Spinal cord (tissue), 10 donors: Measurements from ENCODE around the gene MYH15. TPM values are rescaled to one million over a fixed set of nuclear protein-coding genes. Genes with fewer than 3 reads are reported as not detected.

Experiments
- DNase-seq, 6 donors: peaks; one replicate each; pipeline versions ENCODE4 v3.0.0 to v3.0.0-alpha.2; 2013 to 2015; ENCODE audit warnings: low spot score in 6 of 6, low read depth in 4 of 6
- H3K27ac ChIP-seq: one replicate; pipeline ENCODE4 v1.5.1; 2013; ENCODE audit warnings: low read depth, low read length, control low read depth
- H3K27me3 ChIP-seq: one replicate; pipeline ENCODE4 v1.6.1; 2013; ENCODE audit warnings: low read length; ENCODE audit not compliant: control insufficient read depth, insufficient read depth
- H3K36me3 ChIP-seq: one replicate; pipeline ENCODE4 v1.6.1; 2013; ENCODE audit warnings: low read length; ENCODE audit not compliant: control insufficient read depth, insufficient read depth
- H3K4me1 ChIP-seq: one replicate; pipeline ENCODE4 v1.6.1; 2013; ENCODE audit warnings: low read length; ENCODE audit not compliant: control insufficient read depth, insufficient read depth
- H3K4me3 ChIP-seq: one replicate; pipeline ENCODE4 v1.5.1; 2013; ENCODE audit warnings: low read depth, low read length, control low read depth
- H3K9me3 ChIP-seq: one replicate; pipeline ENCODE4 v1.6.1; 2013; ENCODE audit warnings: low read length; ENCODE audit not compliant: control insufficient read depth, insufficient read depth
- WGBS: methylation state at CpG from one replicate; pipeline ENCODE4 v1.1.5; 2013; ENCODE audit warnings: missing lambda C conversion rate; ENCODE audit not compliant: insufficient coverage; 5-methylcytosine and 5-hydroxymethylcytosine counted together
- long read RNA-seq, 4 donors: transcript quantifications; one replicate each; lab custom pipeline, GENCODE V29; 2026
- polyA plus RNA-seq, 2 donors: library from polyadenylated mRNA; unstranded; fragments of 120-200 nt; gene quantifications; one replicate each; pipeline ENCODE4 v1.2.1, GENCODE V29; 2013; ENCODE audit not compliant: insufficient read length in 2 of 2
- total RNA-seq, 2 donors: library from RNA; depleted of rRNA in 1 of 2; stranded (reverse); fragments of 120-200 nt in 1 of 2; fragments of >200 nt in 1 of 2; gene quantifications; one replicate each; pipeline versions ENCODE4 v1.2.3 to v1.2.4, GENCODE V29; 2013 to 2014
- donor health status: healthy.

The MYH15 gene
- total RNA-seq (1 to 10 TPM; 1.2 TPM), polyA plus RNA-seq (under 1 TPM; 0.35 to 0.62 TPM)
- long read RNA-seq, donor 1: 0 reads
- long read RNA-seq, donor 2: 0 reads
- long read RNA-seq, donor 3: 0 reads
- long read RNA-seq, donor 4: 0 reads

GRCh38 chr3:108510496-108510895 lies at the start of gene MYH15:
Gene MYH15 (minus strand): TSS chr3:108510596. CDS start chr3:108510530, 66 bp downstream.
- Histone ChIP-seq H3K36me3 (no peaks in the 10 kb centered on the region), H3K4me3 (no peak within 1 kb of the TSS), H3K27me3 (no peaks in the 10 kb centered on the region), H3K9me3 (no peaks in the 10 kb centered on the region), H3K27ac (no peak within 1 kb of the TSS), H3K4me1 (no peaks in the 10 kb centered on the region)
- no peak for DNase-seq
- WGBS: no CpG with 5 or more reads among the region's 3 CpGs

GRCh38 chr3:108555966-108556581 lies 45.7 kb upstream of the MYH15 start:
- H3K36me3 ChIP-seq: no peaks in the 10 kb centered on the region
- H3K27me3 ChIP-seq: no peaks in the 10 kb centered on the region
- no peak overlapping the region for H3K4me3 ChIP-seq
- H3K27ac ChIP-seq: no peak overlapping the region
- no peak for DNase-seq
- no CpG with 5 or more reads among the region's 2 CpGs for WGBS
- no peaks in the 10 kb centered on the region for H3K9me3 ChIP-seq
- no peaks in the 10 kb centered on the region for H3K4me1 ChIP-seq

- H3K27me3 ChIP-seq: no peaks in the 10 kb centered on the region
- no peak overlapping the region for H3K4me3 ChIP-seq
- H3K36me3 ChIP-seq: no peaks in the 10 kb centered on the region
- no peak for DNase-seq
- 89% methylated on average over 2 of the region's 3 CpGs for WGBS
- no peaks in the 10 kb centered on the region for H3K4me1 ChIP-seq
- no peak overlapping the region for H3K27ac ChIP-seq
- H3K9me3 ChIP-seq: no peaks in the 10 kb centered on the region
Measured at GRCh38 chr3:108554913-108555571, 44.6 kb upstream of the MYH15 start.

- H3K4me3 ChIP-seq: no peak overlapping the region
- H3K27ac ChIP-seq: no peak overlapping the region
- H3K4me1 ChIP-seq: no peaks in the 10 kb centered on the region
- H3K27me3 ChIP-seq: no peaks in the 10 kb centered on the region
- H3K36me3 ChIP-seq: no peaks in the 10 kb centered on the region
- no peak for DNase-seq
- H3K9me3 ChIP-seq: no peaks in the 10 kb centered on the region
Measured at GRCh38 chr3:108554229-108554628, 43.8 kb upstream of the MYH15 start.

GRCh38 chr3:108552267-108553159 lies 42.1 kb upstream of the MYH15 start:
- Histone ChIP-seq H3K36me3 (no peaks in the 10 kb centered on the region), H3K4me3 (no peak overlapping the region), H3K27me3 (no peaks in the 10 kb centered on the region), H3K9me3 (no peaks in the 10 kb centered on the region), H3K27ac (no peak overlapping the region), H3K4me1 (no peaks in the 10 kb centered on the region)
- peak; percentile 28 to 92 (median 54) for DNase-seq
- WGBS: 60% methylated on average over 1 of the region's 4 CpGs

- no peaks in the 10 kb centered on the region for H3K4me1 ChIP-seq
- no peaks in the 10 kb centered on the region for H3K9me3 ChIP-seq
- no peaks in the 10 kb centered on the region for H3K27me3 ChIP-seq
- H3K27ac ChIP-seq: no peak overlapping the region
- WGBS: no CpG with 5 or more reads among the region's 2 CpGs
- H3K4me3 ChIP-seq: no peak overlapping the region
- DNase-seq: no peak
- no peaks in the 10 kb centered on the region for H3K36me3 ChIP-seq
Measured at GRCh38 chr3:108548886-108549285, 38.5 kb upstream of the MYH15 start.

GRCh38 chr3:108548304-108548703 lies 37.9 kb upstream of the MYH15 start:
- Histone ChIP-seq H3K36me3 (no peaks in the 10 kb centered on the region), H3K27ac (no peak overlapping the region), H3K4me3 (no peak overlapping the region), H3K27me3 (no peaks in the 10 kb centered on the region), H3K9me3 (no peaks in the 10 kb centered on the region), H3K4me1 (no peaks in the 10 kb centered on the region)
- no peak for DNase-seq
- no CpG with 5 or more reads among the region's 1 CpG for WGBS

- Histone ChIP-seq H3K27me3 (no peaks in the 10 kb centered on the region), H3K4me1 (no peaks in the 10 kb centered on the region), H3K27ac (no peak overlapping the region), H3K36me3 (no peaks in the 10 kb centered on the region), H3K4me3 (no peak overlapping the region), H3K9me3 (no peaks in the 10 kb centered on the region)
- WGBS: 100% methylated on average over 2 of the region's 3 CpGs
- DNase-seq: no peak
Measured at GRCh38 chr3:108546692-108547091, 36.3 kb upstream of the MYH15 start.

GRCh38 chr3:108546247-108546646 lies 35.9 kb upstream of the MYH15 start:
- WGBS: no CpG with 5 or more reads among the region's 1 CpG
- peak in 1 of 6 donors; percentile 8 for DNase-seq
- Histone ChIP-seq H3K36me3 (no peaks in the 10 kb centered on the region), H3K4me3 (no peak overlapping the region), H3K27me3 (no peaks in the 10 kb centered on the region), H3K4me1 (no peaks in the 10 kb centered on the region), H3K9me3 (no peaks in the 10 kb centered on the region), H3K27ac (no peak overlapping the region)
